ENCODE results near the gene KHDRBS1. TPM values are rescaled to one million over a fixed set of nuclear protein-coding genes. Genes with fewer than 3 reads are reported as not detected.

KHDRBS1 gene, protein sequence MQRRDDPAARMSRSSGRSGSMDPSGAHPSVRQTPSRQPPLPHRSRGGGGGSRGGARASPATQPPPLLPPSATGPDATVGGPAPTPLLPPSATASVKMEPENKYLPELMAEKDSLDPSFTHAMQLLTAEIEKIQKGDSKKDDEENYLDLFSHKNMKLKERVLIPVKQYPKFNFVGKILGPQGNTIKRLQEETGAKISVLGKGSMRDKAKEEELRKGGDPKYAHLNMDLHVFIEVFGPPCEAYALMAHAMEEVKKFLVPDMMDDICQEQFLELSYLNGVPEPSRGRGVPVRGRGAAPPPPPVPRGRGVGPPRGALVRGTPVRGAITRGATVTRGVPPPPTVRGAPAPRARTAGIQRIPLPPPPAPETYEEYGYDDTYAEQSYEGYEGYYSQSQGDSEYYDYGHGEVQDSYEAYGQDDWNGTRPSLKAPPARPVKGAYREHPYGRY
- 100 to 1,000 TPM; 166 to 183 TPM for total RNA-seq

DNA sequence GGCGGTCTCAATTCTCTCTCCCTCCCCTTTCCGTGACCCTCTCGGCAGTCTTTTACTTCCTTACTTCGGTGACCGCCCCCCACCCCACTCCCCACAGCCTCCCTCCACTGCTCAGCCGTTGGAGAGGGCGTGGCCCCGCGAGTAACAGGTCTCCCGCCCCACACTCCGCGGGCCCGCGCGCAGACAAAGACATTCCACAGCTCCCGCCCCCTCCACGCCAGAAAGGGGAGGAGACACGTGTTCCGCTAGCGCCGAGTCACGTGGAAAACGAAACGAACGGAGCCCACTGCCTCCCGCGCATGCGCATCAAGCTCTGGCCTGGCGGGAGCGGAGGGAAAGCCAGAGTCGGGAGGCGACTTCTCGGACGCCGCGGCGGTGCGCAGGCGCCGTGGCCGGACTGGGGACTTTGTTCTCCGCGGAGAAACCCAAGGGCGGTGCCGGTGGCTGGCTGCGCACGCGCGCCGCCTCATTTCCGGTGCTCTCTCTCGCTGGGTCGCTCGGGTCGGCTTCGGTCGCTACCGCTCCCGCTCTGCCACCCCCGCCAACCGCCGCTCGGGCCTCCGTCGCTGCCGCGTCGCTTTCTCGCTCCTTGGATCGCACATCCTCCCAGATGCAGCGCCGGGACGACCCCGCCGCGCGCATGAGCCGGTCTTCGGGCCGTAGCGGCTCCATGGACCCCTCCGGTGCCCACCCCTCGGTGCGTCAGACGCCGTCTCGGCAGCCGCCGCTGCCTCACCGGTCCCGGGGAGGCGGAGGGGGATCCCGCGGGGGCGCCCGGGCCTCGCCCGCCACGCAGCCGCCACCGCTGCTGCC lies at the start of gene KHDRBS1:
TSS of gene KHDRBS1 (plus strand) at position 483 of the 813 bp plus-strand sequence. CDS start at position 611, 128 bp downstream.
- H3K4me3 Mint-ChIP-seq: peak within 1 kb of the TSS; percentile 98
- H3K36me3 Mint-ChIP-seq: peaks cover 24% of the 10 kb centered on the region
- H3K9me3 Mint-ChIP-seq (ENCODE audit: low read depth): no peaks in the 10 kb centered on the region
- CTCF ChIA-PET: interaction anchor here (0.6 to 5.4 kb wide), 7 partner anchors 10 to 322 kb away, joined by 3 to 37 read pairs (median 3); partner anchors contain the start of gene MARCKSL1
- H3K4me1 Mint-ChIP-seq: peaks cover 28% of the 10 kb centered on the region
- H3K27ac Mint-ChIP-seq: peak within 1 kb of the TSS; percentile 94
- DNase-seq: peak; percentile 99
- peak; percentile 86 for ATAC-seq
- no peaks in the 10 kb centered on the region for H3K27me3 Mint-ChIP-seq

DNA sequence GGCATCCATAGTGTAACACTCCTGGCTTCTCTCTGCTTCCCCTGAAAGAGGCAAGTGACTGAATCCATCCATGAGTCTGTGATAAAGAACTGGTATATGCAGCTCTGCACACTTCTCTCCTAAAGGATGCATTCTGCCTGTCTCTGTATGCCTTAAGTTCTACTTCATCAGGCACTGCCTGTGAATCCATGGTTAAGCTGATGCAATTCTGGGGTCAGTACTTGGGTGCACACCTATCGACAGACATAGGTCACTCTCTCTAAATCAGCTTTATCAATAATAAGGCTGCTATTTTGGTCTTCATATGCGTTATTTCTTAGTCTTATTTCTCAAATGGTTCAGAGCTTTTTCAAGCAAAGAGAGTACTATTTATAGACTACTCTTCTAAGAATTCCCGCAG lies 42.8 kb upstream of the KHDRBS1 start:
- ATAC-seq: no peak
- CTCF ChIA-PET: interaction anchor here (0.6 to 2.8 kb wide), 8 partner anchors 9 to 34 kb away, joined by 3 to 9 read pairs (median 4); partner anchors contain the start of gene PTP4A2
- no peak for DNase-seq
- Mint-ChIP-seq H3K4me1 (peaks cover 11% of the 10 kb centered on the region), H3K27ac (no peak overlapping the region), H3K9me3 (ENCODE audit: low read depth) (no peaks in the 10 kb centered on the region), H3K36me3 (no peaks in the 10 kb centered on the region), H3K4me3 (no peak overlapping the region), H3K27me3 (peaks cover 2% of the 10 kb centered on the region)

DNA sequence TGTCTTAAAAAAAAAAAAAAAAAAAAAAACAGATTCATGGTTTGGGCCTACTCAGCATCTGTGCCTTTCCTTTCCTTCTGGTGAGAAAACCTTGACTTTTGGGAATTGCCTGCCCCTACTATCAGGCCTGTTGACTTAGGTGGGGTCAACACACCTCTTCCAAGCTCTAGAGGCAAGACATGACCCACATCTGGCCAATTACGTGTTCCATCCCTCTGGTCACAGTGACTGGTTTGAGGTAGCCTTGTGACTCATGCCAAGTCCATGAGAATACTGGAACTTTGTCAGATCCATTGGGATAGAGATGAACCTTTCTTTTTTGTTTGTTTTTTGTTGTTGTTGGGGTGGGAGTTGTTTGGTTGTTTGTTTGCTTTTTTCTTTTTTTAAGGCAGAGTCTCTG lies 37.3 kb upstream of the KHDRBS1 start:
- Mint-ChIP-seq H3K27ac (no peak overlapping the region), H3K27me3 (peaks cover 2% of the 10 kb centered on the region), H3K4me3 (no peak overlapping the region), H3K9me3 (ENCODE audit: low read depth) (no peaks in the 10 kb centered on the region), H3K4me1 (peaks cover 14% of the 10 kb centered on the region), H3K36me3 (no peaks in the 10 kb centered on the region)
- DNase-seq (no peak), ATAC-seq (no peak)
- CTCF ChIA-PET: interaction anchor here (0.7 to 5.8 kb wide), 3 partner anchors 12 to 90 kb away, joined by 3 to 38 read pairs (median 6); no protein-coding TSS in a partner anchor

DNA sequence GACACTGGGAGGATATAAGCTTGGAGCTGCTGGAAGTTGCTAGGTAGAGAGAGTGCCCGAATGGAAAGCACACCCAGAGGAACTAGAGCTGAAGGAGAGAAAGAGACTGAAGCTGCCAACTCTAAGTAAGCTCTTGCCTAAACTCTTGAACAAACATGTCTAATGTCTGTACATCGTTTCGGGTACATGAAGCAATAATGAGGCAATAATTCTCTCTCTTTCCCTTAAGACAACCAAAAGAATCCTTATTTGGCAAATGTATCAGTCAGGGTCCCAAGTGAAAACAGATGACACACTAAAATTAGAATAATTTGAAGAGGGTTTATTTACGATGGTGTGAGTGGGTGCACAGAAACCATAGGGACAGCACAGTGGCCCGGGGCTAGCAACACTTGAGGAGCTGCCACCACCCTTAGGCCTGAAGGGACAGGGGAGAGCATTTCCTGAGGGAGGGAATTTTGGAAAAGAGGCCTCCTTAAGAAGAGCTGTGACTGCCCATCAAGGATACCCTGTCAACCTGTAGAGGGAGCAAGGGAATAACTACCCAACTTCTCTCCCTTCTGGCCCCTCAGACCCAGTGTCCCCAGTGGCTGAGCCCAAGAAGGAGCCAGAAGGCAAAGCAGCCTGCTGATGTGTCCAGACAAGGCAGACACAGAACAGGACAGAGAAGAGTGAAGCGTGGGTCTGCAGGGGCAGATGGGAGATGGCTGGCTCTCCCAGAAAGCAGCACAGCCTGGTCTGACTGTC lies 36.1 kb upstream of the KHDRBS1 start:
- H3K36me3 Mint-ChIP-seq: no peaks in the 10 kb centered on the region
- no peak overlapping the region for H3K27ac Mint-ChIP-seq
- H3K4me3 Mint-ChIP-seq: no peak overlapping the region
- no peaks in the 10 kb centered on the region for H3K27me3 Mint-ChIP-seq
- H3K4me1 Mint-ChIP-seq: peaks cover 21% of the 10 kb centered on the region
- ATAC-seq: no peak
- H3K9me3 Mint-ChIP-seq (ENCODE audit: low read depth): no peaks in the 10 kb centered on the region
- CTCF ChIA-PET: interaction anchor here (1.2 to 5.8 kb wide), 3 partner anchors 13 to 86 kb away, joined by 4 to 38 read pairs (median 6); no protein-coding TSS in a partner anchor
- no peak for DNase-seq

DNA sequence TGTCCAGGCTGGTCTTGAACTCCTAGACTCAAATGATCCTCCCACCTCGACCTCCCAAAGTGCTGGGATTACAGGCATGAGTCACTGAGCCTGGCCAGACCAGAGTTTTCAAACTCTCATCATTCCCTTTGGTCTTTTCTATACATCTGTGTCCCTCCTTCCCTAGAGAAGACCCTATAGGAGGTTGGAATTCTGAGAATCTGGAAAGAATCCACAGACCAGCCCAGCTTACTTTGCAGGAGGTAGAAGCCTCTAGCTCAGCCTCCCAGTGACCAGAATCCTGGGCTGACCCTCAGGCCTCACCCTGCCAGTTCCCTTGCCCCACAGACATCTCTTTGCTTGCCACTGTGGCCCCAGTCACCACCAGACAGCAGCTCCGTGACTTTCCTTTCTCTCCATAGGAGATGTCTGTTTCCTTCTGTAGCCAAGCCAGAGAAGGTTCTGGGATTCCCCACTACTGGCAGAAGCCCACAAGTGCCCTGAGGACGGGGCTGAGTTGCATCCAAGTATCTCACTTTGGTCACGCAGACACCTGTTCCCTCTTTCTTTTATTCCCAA lies 34.7 kb upstream of the KHDRBS1 start:
- CTCF ChIA-PET: interaction anchor here (0.8 to 5.8 kb wide), 3 partner anchors 9 to 15 kb away, joined by 3 to 38 read pairs (median 5); no protein-coding TSS in a partner anchor
- peaks cover 32% of the 10 kb centered on the region for H3K4me1 Mint-ChIP-seq
- peaks cover 2% of the 10 kb centered on the region for H3K36me3 Mint-ChIP-seq

DNA sequence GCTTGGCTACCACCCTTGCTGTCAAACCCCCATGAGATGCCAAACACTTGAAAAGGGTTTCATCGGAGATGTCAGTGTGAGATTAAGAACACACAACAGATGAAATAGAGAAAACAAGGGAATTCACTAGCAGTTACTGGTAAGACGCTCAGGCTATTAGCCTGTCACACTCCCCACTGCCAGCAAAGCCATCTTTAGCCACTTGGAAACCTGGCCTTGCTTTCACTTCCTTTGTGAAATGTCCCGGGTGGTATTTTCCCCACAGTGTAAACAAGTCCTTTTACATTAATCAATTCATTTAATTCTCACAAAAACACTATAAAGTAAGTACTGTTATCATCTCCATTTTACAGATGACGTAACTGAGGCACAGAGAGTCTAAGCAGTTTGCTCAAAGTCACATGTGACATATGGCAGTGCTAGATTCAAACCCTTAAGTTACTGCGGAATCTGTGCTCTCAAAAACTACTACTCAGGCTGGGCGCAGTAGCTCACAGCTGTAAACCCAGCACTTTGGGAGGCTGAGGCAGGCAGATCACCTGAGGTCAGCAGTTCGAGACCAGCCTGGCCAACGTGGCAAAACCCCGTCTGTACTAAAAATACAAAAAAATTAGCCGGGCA lies 32.7 kb upstream of the KHDRBS1 start:
- peak overlapping the region; percentile 81 for H3K27ac Mint-ChIP-seq
- no peak for ATAC-seq
- peaks cover 2% of the 10 kb centered on the region for H3K36me3 Mint-ChIP-seq
- H3K4me1 Mint-ChIP-seq: peaks cover 45% of the 10 kb centered on the region
- CTCF ChIA-PET: interaction anchor here (1.2 to 2.2 kb wide), 4 partner anchors 10 to 28 kb away, joined by 3 to 12 read pairs (median 4); no protein-coding TSS in a partner anchor
- no peak overlapping the region for H3K4me3 Mint-ChIP-seq
- no peaks in the 10 kb centered on the region for H3K27me3 Mint-ChIP-seq
- H3K9me3 Mint-ChIP-seq (ENCODE audit: low read depth): no peaks in the 10 kb centered on the region
- DNase-seq: no peak

More for the DNA sequence above, 34.7 kb upstream of the KHDRBS1 start:
- ATAC-seq (no peak), DNase-seq (no peak)
- peak overlapping the region; percentile 8 for H3K27ac Mint-ChIP-seq
- no peak overlapping the region for H3K4me3 Mint-ChIP-seq
- no peaks in the 10 kb centered on the region for H3K9me3 Mint-ChIP-seq (ENCODE audit: low read depth)
- H3K27me3 Mint-ChIP-seq: no peaks in the 10 kb centered on the region

DNA sequence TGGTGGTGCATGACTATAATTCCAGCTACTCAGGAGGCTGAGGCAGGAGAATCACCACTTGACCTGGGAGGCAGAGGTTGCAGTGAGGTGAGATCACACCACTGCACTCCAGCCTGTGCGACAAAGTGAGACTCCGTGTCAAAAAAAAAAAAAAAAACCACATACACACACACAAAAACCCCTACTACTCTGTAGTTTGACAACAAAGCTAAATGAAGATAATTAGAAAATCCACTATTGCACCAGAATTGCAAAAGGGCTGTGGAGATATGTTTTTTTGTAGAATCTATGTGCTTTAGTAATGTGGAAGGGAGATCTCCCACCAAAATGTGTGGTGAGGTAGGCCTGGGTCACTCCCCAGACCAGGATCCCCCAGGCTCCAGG lies 32.2 kb upstream of the KHDRBS1 start:
- no peaks in the 10 kb centered on the region for H3K27me3 Mint-ChIP-seq
- H3K4me1 Mint-ChIP-seq: peaks cover 45% of the 10 kb centered on the region
- peak overlapping the region; percentile 27 for H3K4me3 Mint-ChIP-seq

DNA sequence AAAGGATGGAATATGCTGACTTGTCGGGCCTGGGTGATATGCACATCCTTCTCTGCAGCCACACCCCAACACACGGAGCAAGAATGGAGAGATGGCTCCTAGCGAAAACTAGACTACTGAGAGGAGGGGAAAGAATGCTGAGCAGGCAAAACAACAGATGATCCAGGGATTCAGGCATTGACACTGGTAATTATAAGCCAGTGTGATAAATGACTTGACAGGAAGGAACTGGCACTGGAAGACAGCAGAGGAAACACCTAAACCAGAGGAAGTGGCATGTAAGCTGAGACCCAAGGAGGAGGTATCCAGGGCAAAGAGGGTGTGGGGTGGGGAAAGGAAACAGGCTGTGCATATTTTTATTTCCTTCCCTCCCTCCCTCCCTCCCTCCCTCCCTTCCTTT lies 31.7 kb upstream of the KHDRBS1 start:
- CTCF ChIA-PET: interaction anchor here (1.1 to 2.2 kb wide), 4 partner anchors 11 to 24 kb away, joined by 4 to 12 read pairs (median 4); no protein-coding TSS in a partner anchor
- peak overlapping the region; percentile 81 for H3K27ac Mint-ChIP-seq

More for the DNA sequence above, 32.2 kb upstream of the KHDRBS1 start:
- no peak for DNase-seq
- ATAC-seq: peak; percentile 32
- CTCF ChIA-PET: interaction anchor here (1.1 to 2.2 kb wide), 5 partner anchors 11 to 28 kb away, joined by 3 to 12 read pairs (median 4); no protein-coding TSS in a partner anchor
- Mint-ChIP-seq H3K27ac (peak overlapping the region; percentile 81), H3K36me3 (peaks cover 2% of the 10 kb centered on the region), H3K9me3 (ENCODE audit: low read depth) (no peaks in the 10 kb centered on the region)

DNA sequence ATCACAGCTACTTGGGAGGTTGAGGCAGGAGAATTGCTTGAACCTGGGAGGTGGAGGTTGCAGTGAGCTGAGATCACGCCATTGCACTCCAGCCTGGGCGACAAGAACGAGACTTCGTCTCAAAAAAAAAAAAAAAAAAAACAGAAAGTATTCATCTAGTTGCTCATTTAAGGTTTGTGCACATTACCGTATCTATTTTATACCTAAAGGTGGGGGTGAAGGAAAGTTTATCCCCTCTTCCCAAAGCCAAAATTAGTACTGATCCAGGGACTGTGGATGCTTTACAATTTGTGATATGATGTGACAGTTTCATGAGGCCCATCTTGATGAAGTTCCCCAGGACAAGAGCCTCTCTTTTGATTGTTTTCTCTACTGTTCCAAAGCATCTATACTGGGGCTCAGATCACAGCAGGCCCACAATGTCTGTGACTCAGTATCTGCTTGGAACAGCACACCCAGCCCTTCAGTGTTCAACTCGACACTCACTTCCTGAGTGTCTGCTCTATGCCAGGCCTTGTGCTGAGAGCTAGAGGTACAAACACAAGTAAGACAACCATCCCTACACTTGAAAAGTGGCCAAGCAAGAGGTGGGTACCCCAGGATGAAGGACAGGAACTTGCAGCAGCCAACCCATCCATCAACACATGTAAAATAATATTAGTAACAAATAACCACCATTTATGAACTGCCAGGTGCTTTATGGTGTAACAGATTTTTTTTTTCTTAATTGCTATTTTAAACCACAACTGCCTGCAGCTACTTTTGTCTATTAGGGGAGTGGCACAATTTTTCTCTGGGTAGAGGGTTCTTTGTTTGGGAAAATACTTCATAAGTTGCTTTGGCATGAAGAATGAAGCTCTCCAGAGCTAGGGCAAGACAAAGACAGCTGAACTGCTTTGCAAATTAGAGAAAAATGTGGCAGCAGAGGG lies 29.0 kb upstream of the KHDRBS1 start:
- Mint-ChIP-seq H3K9me3 (ENCODE audit: low read depth) (no peaks in the 10 kb centered on the region), H3K36me3 (peaks cover 2% of the 10 kb centered on the region), H3K4me3 (peak overlapping the region; percentile 17), H3K27me3 (no peaks in the 10 kb centered on the region), H3K4me1 (peaks cover 48% of the 10 kb centered on the region), H3K27ac (peak overlapping the region; percentile 87)
- CTCF ChIA-PET: interaction anchor here (0.9 to 5.6 kb wide), 5 partner anchors 14 to 54 kb away, joined by 3 to 32 read pairs (median 4); no protein-coding TSS in a partner anchor
- DNase-seq: peak; percentile 53
- ATAC-seq: peak; percentile 79

More for the DNA sequence above, 31.7 kb upstream of the KHDRBS1 start:
- DNase-seq (peak; percentile 74), ATAC-seq (peak; percentile 76)
- peak overlapping the region; percentile 27 for H3K4me3 Mint-ChIP-seq
- H3K9me3 Mint-ChIP-seq (ENCODE audit: low read depth): no peaks in the 10 kb centered on the region
- no peaks in the 10 kb centered on the region for H3K27me3 Mint-ChIP-seq
- peaks cover 2% of the 10 kb centered on the region for H3K36me3 Mint-ChIP-seq
- peaks cover 45% of the 10 kb centered on the region for H3K4me1 Mint-ChIP-seq

DNA sequence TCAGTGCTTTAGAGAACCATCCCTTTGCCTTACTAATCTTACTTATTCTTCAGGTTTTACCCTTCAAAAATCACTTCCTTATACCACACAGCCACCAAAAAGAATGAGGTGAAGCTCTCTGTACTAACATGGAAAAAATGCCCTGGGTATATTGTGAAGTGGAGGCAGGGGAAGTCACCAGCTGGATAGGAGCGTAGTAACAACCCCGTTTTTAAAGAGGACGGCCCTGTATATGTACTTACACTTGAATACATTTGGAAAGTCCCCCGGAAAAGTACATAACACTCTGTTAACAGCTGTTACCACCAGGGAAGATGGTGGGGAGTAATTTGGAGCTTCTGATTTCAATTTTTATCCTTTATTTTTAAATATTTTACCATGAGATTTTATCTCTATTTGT lies 28.2 kb upstream of the KHDRBS1 start:
- CTCF ChIA-PET: interaction anchor here (0.9 to 5.6 kb wide), 5 partner anchors 15 to 55 kb away, joined by 3 to 32 read pairs (median 4); no protein-coding TSS in a partner anchor
- peak overlapping the region; percentile 17 for H3K4me3 Mint-ChIP-seq
- peaks cover 2% of the 10 kb centered on the region for H3K36me3 Mint-ChIP-seq
- no peaks in the 10 kb centered on the region for H3K9me3 Mint-ChIP-seq (ENCODE audit: low read depth)
- H3K27me3 Mint-ChIP-seq: no peaks in the 10 kb centered on the region
- H3K27ac Mint-ChIP-seq: peak overlapping the region; percentile 87
- DNase-seq (no peak), ATAC-seq (no peak)
- H3K4me1 Mint-ChIP-seq: peaks cover 54% of the 10 kb centered on the region

DNA sequence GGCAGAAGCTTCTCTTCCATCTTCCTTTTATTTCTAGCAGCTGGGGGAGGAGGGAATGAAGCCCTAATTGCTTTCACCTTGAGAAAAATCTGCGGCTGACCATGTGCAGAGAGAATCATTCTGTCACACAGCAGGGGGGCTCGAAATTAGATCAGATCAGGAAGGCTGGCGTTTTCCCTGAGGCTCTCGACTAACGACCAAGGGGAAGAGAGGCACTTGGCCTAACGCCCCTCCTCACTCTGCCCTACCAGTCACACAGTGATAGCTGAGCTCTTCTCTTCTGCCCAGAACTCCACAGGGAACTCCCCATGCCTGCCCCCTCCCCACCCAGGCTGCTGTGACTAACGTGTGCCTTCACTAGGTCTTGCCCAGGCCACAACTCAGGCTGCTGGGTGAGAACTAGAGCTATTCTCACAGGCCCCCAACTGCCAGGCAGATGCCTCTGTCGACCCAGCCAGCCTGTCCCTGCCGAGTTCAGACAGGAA lies 26.5 kb upstream of the KHDRBS1 start:
- CTCF ChIA-PET: interaction anchor here (0.7 to 5.6 kb wide), 3 partner anchors 14 to 29 kb away, joined by 3 to 32 read pairs (median 5); no protein-coding TSS in a partner anchor
- ATAC-seq: no peak

More for the DNA sequence above, 26.5 kb upstream of the KHDRBS1 start:
- H3K9me3 Mint-ChIP-seq (ENCODE audit: low read depth): no peaks in the 10 kb centered on the region
- no peaks in the 10 kb centered on the region for H3K27me3 Mint-ChIP-seq
- peaks cover 37% of the 10 kb centered on the region for H3K4me1 Mint-ChIP-seq
- no peak overlapping the region for H3K4me3 Mint-ChIP-seq
- H3K36me3 Mint-ChIP-seq: peaks cover 2% of the 10 kb centered on the region
- no peak for DNase-seq
- H3K27ac Mint-ChIP-seq: no peak overlapping the region
